Upper lobe of left lung (tissue), 4 donors: Measurements from ENCODE around the gene ZNF35.

Experiments used
- CTCF ChIP-seq, 6 experiments: fragments of 450-650 bp in 4 of 6; fragments of 200-600 bp in 2 of 6; sonication (generic) in 2 of 6; IDR thresholded peaks; one replicate each; pipeline ENCODE4 v1.5.1; 2016 to 2019; ENCODE audit warnings: antibody characterized with exemption in 6 of 6
- POLR2AphosphoS5 ChIP-seq, 2 donors: sonication (generic); formaldehyde crosslinking; IDR thresholded peaks; one replicate each; pipeline ENCODE4 v1.5.1; 2017; ENCODE audit warnings: antibody characterized with exemption in 2 of 2

GRCh38 chr3:44628716-44629115 lies 19.8 kb upstream of the ZNF35 start:
- TF ChIP-seq POLR2AphosphoS5 (IDR thresholded peaks at IDR 0.05) (no peak), CTCF (IDR thresholded peaks at IDR 0.05) (no peak)
